Stimulated activated CD8-positive, alpha-beta memory T cell treated with anti-CD3 and anti-CD28 coated beads, Interleukin-7, amount 100 ng/mL, for 48 hours (primary cell): ENCODE data around the gene C11orf98.
A peak's percentile ranks its signal among the peaks of the same experiment; 100 is the strongest.
"Not testable (repeated sequence)": the region's sequence is repeated elsewhere in the genome, so short reads cannot be mapped to it uniquely, and the experiment has no call there.

ENCODE experiments used
- DNase-seq, 2 donors: peaks; one replicate each; pipeline ENCODE4 v3.0.0-alpha.2; 2020; ENCODE audit warnings: low read depth in 1 of 2; ENCODE audit errors: extremely low read depth in 1 of 2

C11orf98 gene

GRCh38 chr11:62687508-62688396 lies 22.7 kb upstream of the C11orf98 start:
- DNase-seq = no peak

- no peak for DNase-seq
Measured at GRCh38 chr11:62682518-62682917, 17.5 kb upstream of the C11orf98 start.

- DNase-seq = no peak
Measured at GRCh38 chr11:62680825-62681240, 15.8 kb upstream of the C11orf98 start.

GRCh38 chr11:62678770-62679696 lies 14.0 kb upstream of the C11orf98 start, which contains the start of gene UBXN1:
UBXN1 (minus strand) TSS chr11:62679073; CDS start chr11:62678923, 150 bp downstream.
- DNase-seq = peak; percentile 76 to 86

- no peak for DNase-seq
Measured at GRCh38 chr11:62678433-62678769, 13.4 kb upstream of the C11orf98 start.

GRCh38 chr11:62677714-62678113 lies 12.7 kb upstream of the C11orf98 start:
- DNase-seq = no peak

- DNase-seq = no peak
Measured at GRCh38 chr11:62677156-62677555, 12.1 kb upstream of the C11orf98 start.

- no peak for DNase-seq
Measured at GRCh38 chr11:62676698-62677097, 11.7 kb upstream of the C11orf98 start.

- not testable (repeated sequence) for DNase-seq
Measured at GRCh38 chr11:62675415-62675814, 10.4 kb upstream of the C11orf98 start.

- DNase-seq = no peak
Measured at GRCh38 chr11:62673196-62673525, 8.2 kb upstream of the C11orf98 start.

- DNase-seq = peak; percentile 52 to 68
Measured at GRCh38 chr11:62671608-62672389, 6.8 kb upstream of the C11orf98 start, which contains the start of the genes LBHD1 and UQCC3. LBHD1 (minus strand) TSS chr11:62672267; CDS start chr11:62670031, 2,236 bp downstream. UQCC3 (plus strand) TSS chr11:62671673; CDS start chr11:62671746, 73 bp downstream.

- no peak for DNase-seq
Measured at GRCh38 chr11:62671236-62671607, 6.2 kb upstream of the C11orf98 start.

- no peak for DNase-seq
Measured at GRCh38 chr11:62669420-62670161, 4.6 kb upstream of the C11orf98 start.

- no peak for DNase-seq
Measured at GRCh38 chr11:62667460-62667859, 2.5 kb upstream of the C11orf98 start.

GRCh38 chr11:62666259-62666926 lies 1.4 kb upstream of the C11orf98 start:
- DNase-seq = no peak

- DNase-seq = peak in 1 of 2 donors; percentile 62
Measured at GRCh38 chr11:62665599-62666258, 719 bp upstream of the C11orf98 start.

GRCh38 chr11:62664405-62665074 lies 470 bp downstream of the C11orf98 start:
- peak in 1 of 2 donors; percentile 44 for DNase-seq

- DNase-seq = no peak
Measured at GRCh38 chr11:62656796-62657429, 8.1 kb downstream of the C11orf98 start.
